ENCODE measurements around the gene PAGE3. TPM values are rescaled to one million over a fixed set of nuclear protein-coding genes. Genes with fewer than 3 reads are reported as not detected.

The PAGE3 gene
- total and polyA plus RNA-seq, 2 of the 8 experiments (the other 6 are each of a cell fraction or from before 2014, with no cell fraction given), result not detected

DNA sequence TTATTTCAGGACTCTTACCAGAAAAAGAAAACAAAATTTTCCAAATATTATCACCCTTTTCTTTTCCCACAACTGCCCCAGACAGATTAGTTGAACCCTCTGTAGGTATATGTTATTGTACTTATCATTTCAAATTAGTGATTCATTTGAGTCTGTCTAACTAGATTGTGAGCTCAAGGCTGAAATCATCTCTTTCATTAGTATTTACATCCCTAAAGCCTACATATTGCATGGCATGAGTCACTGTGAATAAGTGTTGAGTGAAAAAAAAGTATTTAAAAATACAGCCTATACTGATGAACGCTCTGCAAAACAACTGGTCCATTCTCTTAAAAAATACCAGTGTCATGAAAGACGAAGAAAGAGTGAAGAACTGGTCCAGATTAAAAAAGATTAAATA is 3.9 kb downstream of the PAGE3 start (continued):
- TF ChIP-seq, protein P1, sequence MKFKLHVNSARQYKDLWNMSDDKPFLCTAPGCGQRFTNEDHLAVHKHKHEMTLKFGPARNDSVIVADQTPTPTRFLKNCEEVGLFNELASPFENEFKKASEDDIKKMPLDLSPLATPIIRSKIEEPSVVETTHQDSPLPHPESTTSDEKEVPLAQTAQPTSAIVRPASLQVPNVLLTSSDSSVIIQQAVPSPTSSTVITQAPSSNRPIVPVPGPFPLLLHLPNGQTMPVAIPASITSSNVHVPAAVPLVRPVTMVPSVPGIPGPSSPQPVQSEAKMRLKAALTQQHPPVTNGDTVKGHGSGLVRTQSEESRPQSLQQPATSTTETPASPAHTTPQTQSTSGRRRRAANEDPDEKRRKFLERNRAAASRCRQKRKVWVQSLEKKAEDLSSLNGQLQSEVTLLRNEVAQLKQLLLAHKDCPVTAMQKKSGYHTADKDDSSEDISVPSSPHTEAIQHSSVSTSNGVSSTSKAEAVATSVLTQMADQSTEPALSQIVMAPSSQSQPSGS (IDR thresholded peaks at IDR 0.05; ENCODE audit: low read length), result no peak
- TF ChIP-seq JUN (IDR thresholded peaks at IDR 0.05; ENCODE audit: low read depth, low read length) (no peak), TAF7 (optimal IDR thresholded peaks at IDR 0.05; ENCODE audit: borderline replicate concordance, low read depth, low read length) (no peak), SUZ12 (IDR thresholded peaks at IDR 0.05; ENCODE audit: low read length) (no peak), CTBP2 (IDR thresholded peaks at IDR 0.05; ENCODE audit: borderline replicate concordance, insufficient read depth, insufficient read length, low read length) (no peak), RAD21 (IDR thresholded peaks at IDR 0.05 in 1 of 2, conservative IDR thresholded peaks at IDR 0.05 in 1 of 2; ENCODE audit: low read depth in 2 of 2, low read length in 2 of 2) (no peak)
